Measurements from ENCODE around the gene UBE2V1.

DNA sequence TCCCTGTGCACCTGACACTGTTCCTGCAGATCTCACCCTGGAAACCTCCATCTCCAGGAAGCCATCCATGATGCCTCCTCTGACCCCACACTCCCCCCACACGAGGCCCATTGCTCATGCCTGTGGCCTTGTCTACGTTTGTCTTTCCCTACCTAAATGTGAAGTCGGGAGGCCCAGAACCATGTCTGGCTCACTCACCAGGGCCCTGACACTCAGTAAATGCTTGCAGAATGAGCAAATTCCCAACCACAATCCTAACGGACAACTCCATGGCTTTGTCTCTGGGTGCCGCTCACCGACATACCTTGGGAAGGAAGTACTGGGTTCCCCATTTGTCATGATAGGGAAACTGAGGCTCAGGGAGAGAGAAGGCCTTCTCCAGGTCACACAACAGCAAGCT lies 33.3 kb upstream of the UBE2V1 start:
- TF ChIP-seq SMC3 (IDR thresholded peaks at IDR 0.05; ENCODE audit: low read depth, low read length) (no peak), MEF2A (IDR thresholded peaks at IDR 0.05; ENCODE audit: borderline replicate concordance, low read depth) (no peak), POLR2AphosphoS5 (IDR thresholded peaks at IDR 0.05; ENCODE audit: low read depth, low read length) (no peak), EP300 (IDR thresholded peaks at IDR 0.05; ENCODE audit: borderline replicate concordance in 1 of 2, low read depth in 1 of 2, low read length in 1 of 2) (no peak), JUND (IDR thresholded peaks at IDR 0.05) (no peak), RAD21 (IDR thresholded peaks at IDR 0.05; ENCODE audit: low read length) (no peak), GABPA (IDR thresholded peaks at IDR 0.05; ENCODE audit: low read depth) (no peak), TEAD4 (IDR thresholded peaks at IDR 0.05; ENCODE audit: borderline replicate concordance, insufficient read depth) (no peak), FOSL2 (IDR thresholded peaks at IDR 0.05; ENCODE audit: borderline replicate concordance, low read depth) (no peak), EZH2phosphoT487 (IDR thresholded peaks at IDR 0.05; ENCODE audit: borderline replicate concordance, low read depth) (no peak)
- TF ChIP-seq, protein P1, sequence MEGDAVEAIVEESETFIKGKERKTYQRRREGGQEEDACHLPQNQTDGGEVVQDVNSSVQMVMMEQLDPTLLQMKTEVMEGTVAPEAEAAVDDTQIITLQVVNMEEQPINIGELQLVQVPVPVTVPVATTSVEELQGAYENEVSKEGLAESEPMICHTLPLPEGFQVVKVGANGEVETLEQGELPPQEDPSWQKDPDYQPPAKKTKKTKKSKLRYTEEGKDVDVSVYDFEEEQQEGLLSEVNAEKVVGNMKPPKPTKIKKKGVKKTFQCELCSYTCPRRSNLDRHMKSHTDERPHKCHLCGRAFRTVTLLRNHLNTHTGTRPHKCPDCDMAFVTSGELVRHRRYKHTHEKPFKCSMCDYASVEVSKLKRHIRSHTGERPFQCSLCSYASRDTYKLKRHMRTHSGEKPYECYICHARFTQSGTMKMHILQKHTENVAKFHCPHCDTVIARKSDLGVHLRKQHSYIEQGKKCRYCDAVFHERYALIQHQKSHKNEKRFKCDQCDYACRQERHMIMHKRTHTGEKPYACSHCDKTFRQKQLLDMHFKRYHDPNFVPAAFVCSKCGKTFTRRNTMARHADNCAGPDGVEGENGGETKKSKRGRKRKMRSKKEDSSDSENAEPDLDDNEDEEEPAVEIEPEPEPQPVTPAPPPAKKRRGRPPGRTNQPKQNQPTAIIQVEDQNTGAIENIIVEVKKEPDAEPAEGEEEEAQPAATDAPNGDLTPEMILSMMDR (IDR thresholded peaks at IDR 0.05): no peak
- TF ChIP-seq, protein P2, sequence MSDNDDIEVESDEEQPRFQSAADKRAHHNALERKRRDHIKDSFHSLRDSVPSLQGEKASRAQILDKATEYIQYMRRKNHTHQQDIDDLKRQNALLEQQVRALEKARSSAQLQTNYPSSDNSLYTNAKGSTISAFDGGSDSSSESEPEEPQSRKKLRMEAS (IDR thresholded peaks at IDR 0.05; ENCODE audit: low read depth): no peak
- TF ChIP-seq, protein P3, sequence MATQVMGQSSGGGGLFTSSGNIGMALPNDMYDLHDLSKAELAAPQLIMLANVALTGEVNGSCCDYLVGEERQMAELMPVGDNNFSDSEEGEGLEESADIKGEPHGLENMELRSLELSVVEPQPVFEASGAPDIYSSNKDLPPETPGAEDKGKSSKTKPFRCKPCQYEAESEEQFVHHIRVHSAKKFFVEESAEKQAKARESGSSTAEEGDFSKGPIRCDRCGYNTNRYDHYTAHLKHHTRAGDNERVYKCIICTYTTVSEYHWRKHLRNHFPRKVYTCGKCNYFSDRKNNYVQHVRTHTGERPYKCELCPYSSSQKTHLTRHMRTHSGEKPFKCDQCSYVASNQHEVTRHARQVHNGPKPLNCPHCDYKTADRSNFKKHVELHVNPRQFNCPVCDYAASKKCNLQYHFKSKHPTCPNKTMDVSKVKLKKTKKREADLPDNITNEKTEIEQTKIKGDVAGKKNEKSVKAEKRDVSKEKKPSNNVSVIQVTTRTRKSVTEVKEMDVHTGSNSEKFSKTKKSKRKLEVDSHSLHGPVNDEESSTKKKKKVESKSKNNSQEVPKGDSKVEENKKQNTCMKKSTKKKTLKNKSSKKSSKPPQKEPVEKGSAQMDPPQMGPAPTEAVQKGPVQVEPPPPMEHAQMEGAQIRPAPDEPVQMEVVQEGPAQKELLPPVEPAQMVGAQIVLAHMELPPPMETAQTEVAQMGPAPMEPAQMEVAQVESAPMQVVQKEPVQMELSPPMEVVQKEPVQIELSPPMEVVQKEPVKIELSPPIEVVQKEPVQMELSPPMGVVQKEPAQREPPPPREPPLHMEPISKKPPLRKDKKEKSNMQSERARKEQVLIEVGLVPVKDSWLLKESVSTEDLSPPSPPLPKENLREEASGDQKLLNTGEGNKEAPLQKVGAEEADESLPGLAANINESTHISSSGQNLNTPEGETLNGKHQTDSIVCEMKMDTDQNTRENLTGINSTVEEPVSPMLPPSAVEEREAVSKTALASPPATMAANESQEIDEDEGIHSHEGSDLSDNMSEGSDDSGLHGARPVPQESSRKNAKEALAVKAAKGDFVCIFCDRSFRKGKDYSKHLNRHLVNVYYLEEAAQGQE (IDR thresholded peaks at IDR 0.05; ENCODE audit: low read depth, low read length): no peak
- TF ChIP-seq, protein P4, sequence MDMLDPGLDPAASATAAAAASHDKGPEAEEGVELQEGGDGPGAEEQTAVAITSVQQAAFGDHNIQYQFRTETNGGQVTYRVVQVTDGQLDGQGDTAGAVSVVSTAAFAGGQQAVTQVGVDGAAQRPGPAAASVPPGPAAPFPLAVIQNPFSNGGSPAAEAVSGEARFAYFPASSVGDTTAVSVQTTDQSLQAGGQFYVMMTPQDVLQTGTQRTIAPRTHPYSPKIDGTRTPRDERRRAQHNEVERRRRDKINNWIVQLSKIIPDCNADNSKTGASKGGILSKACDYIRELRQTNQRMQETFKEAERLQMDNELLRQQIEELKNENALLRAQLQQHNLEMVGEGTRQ (IDR thresholded peaks at IDR 0.05; ENCODE audit: borderline replicate concordance, low read depth, low read length): no peak

Measured in SK-N-SH (cell line).